Testis (tissue), 3 donors: Measurements from ENCODE around the gene SELE. TPM values are rescaled to one million over a fixed set of nuclear protein-coding genes. Genes with fewer than 3 reads are reported as not detected.

Experiments
- DNase-seq: peaks from one replicate; pipeline ENCODE4 v3.0.0-alpha.2; 2019
- H3K27ac ChIP-seq, 2 donors: fragments of 200-600 bp; sonication (generic); one replicate each; pipeline ENCODE4 v1.5.1; 2019
- H3K27me3 ChIP-seq: fragments of 200-600 bp; sonication (generic); one replicate; pipeline ENCODE4 v1.5.1; 2019
- H3K36me3 ChIP-seq: fragments of 200-600 bp; sonication (generic); one replicate; pipeline ENCODE4 v1.5.1; 2017; ENCODE audit warnings: low read depth; ENCODE audit errors: missing control alignments
- H3K4me1 ChIP-seq: fragments of 200-600 bp; sonication (generic); one replicate; pipeline ENCODE4 v1.5.1; 2019
- H3K4me3 ChIP-seq, 2 donors: fragments of 200-600 bp; sonication (generic); one replicate each; pipeline ENCODE4 v1.5.1; 2017 to 2019
- H3K9me3 ChIP-seq: fragments of 200-600 bp; sonication (generic); one replicate; pipeline ENCODE4 v1.5.1; 2017
- CTCF ChIP-seq, 3 experiments: fragments of 450-650 bp in 2 of 3; fragments of 200-600 bp in 1 of 3; sonication (generic) in 1 of 3; IDR thresholded peaks; one replicate each; pipeline ENCODE4 v1.5.1; 2016 to 2019; ENCODE audit warnings: antibody characterized with exemption in 3 of 3, mild to moderate bottlenecking in 2 of 3, moderate library complexity in 1 of 3
- POLR2A ChIP-seq: fragments of 450-650 bp; IDR thresholded peaks from one replicate; pipeline ENCODE4 v1.6.1; 2017; ENCODE audit warnings: antibody characterized with exemption, mild to moderate bottlenecking, moderate library complexity
- WGBS, 2 donors: methylation state at CpG; one replicate each; pipeline ENCODE4 v1.1.5; 2018; 5-methylcytosine and 5-hydroxymethylcytosine counted together
- intact Hi-C: fragments of 100-400 bp; cut with DNase I; formaldehyde crosslinking; loops from one replicate; pipeline ENCODE4 v1.15.1; 2023; ENCODE audit warnings: low total_unique reads
- polyA plus RNA-seq: library from polyadenylated mRNA; stranded (reverse); fragments of 350-450 nt; fragmentation: Illumina TruSeq; extraction: RNeasy Lipid Tissue Mini Kit (QIAGEN cat#74804); gene quantifications from one replicate; pipeline ENCODE4 v1.2.3, GENCODE V29; 2014; ENCODE audit warnings: low read depth, low replicate concordance; ENCODE audit not compliant: insufficient read depth
- total RNA-seq, 2 donors: library from RNA; depleted of rRNA; stranded (reverse); fragments of >200 nt; gene quantifications; one replicate each; pipeline ENCODE4 v1.2.3, GENCODE V29; 2016

Gene SELE
- total and polyA plus RNA-seq, 3 donors from 2014 or later = 0.47 to 1.7 (median 1.2) TPM

- Histone ChIP-seq H3K36me3 (no peaks in the 10 kb centered on the region), H3K4me3 (no peak overlapping the region), H3K27ac (no peak overlapping the region), H3K27me3 (no peaks in the 10 kb centered on the region), H3K9me3 (no peaks in the 10 kb centered on the region), H3K4me1 (no peaks in the 10 kb centered on the region)
- TF ChIP-seq CTCF (IDR thresholded peaks at IDR 0.05) (no peak), POLR2A (no peak)
- DNase-seq = no peak
- 40 to 70% methylated on average over 3 of the region's 3 CpGs for WGBS, 2 donors
- intact Hi-C loops = no loop called here
These were observed 42.6 kb upstream of the SELE start for GRCh38 chr1:169776440-169776839.

GRCh38 chr1:169768161-169768560 lies 34.3 kb upstream of the SELE start:
- Histone ChIP-seq H3K27me3 (no peaks in the 10 kb centered on the region), H3K4me1 (no peaks in the 10 kb centered on the region), H3K27ac (no peak overlapping the region), H3K36me3 (no peaks in the 10 kb centered on the region), H3K4me3 (no peak overlapping the region), H3K9me3 (no peaks in the 10 kb centered on the region)
- 95 to 98% methylated on average over 2 of the region's 2 CpGs for WGBS, 2 donors
- intact Hi-C loops = no loop called here
- TF ChIP-seq POLR2A (no peak), CTCF (IDR thresholded peaks at IDR 0.05) (no peak)
- DNase-seq = no peak

GRCh38 chr1:169765580-169766331 lies 31.9 kb upstream of the SELE start:
- Histone ChIP-seq H3K36me3 (no peaks in the 10 kb centered on the region), H3K4me3 (no peak overlapping the region), H3K27ac (no peak overlapping the region), H3K4me1 (no peaks in the 10 kb centered on the region), H3K27me3 (no peaks in the 10 kb centered on the region), H3K9me3 (no peaks in the 10 kb centered on the region)
- DNase-seq = no peak
- WGBS, 2 donors = 73 to 79% methylated on average over 7 of the region's 7 CpGs
- TF ChIP-seq POLR2A (no peak), CTCF (IDR thresholded peaks at IDR 0.05) (no peak)
- intact Hi-C loops = no loop called here

- intact Hi-C loops = no loop called here
- DNase-seq = no peak
- no peak overlapping the region for H3K4me3 ChIP-seq
These were observed 31.0 kb upstream of the SELE start for GRCh38 chr1:169764919-169765318.

More at GRCh38 chr1:169764919-169765318, 31.0 kb upstream of the SELE start:
- TF ChIP-seq POLR2A (no peak), CTCF (IDR thresholded peaks at IDR 0.05) (no peak)
- Histone ChIP-seq H3K36me3 (no peaks in the 10 kb centered on the region), H3K9me3 (no peaks in the 10 kb centered on the region), H3K27me3 (no peaks in the 10 kb centered on the region), H3K27ac (no peak overlapping the region), H3K4me1 (no peaks in the 10 kb centered on the region)
- 83 to 87% methylated on average over 1 of the region's 1 CpG for WGBS, 2 donors
